ENCODE data around the gene MUC2. TPM values are rescaled to one million over a fixed set of nuclear protein-coding genes. Genes with fewer than 3 reads are reported as not detected.

The MUC2 gene
- total RNA-seq, 1 experiment from 2014 or later = not detected

DNA sequence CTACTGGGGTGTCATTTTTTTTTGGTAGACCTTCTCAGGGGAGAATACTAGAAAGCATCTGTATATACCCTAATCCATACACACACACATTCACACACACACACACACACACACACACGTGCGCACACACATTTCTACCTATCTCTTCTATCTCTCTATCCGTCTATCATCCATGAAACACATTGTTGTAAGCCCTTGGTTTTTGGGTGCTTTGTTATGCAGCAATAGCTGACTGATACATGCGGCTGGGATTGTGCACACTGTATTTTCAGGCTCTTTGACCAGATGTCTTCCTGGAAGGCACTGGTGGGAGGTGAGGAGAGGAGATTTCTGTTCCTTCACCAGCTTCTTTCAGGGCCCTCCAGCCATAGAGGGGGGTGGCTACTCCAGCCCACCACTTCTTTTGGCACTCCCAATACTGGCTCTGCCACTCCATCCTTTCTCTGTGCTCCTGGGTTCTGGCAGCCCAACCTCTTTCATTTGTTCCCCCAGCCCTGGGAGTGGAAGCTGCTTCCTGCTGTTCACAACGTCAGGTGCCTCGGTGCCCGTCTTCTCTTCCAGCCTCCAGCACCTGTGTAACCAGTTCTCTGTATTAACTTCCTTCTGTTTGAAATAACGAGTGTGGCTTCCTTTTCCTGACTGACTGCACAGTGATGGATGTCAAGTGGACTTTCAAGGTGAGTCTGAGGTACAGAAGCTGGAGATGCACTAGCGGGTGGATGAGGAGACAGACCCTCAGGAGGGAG lies 12.4 kb upstream of the MUC2 start:
- in situ Hi-C loops (cut with HindIII; ENCODE audit: low pct_unique_long_range_greater_than_20kb, low sequenced_read_pairs) = no loop called here
- no peak for DNase-seq (ENCODE audit: low read depth)

DNA sequence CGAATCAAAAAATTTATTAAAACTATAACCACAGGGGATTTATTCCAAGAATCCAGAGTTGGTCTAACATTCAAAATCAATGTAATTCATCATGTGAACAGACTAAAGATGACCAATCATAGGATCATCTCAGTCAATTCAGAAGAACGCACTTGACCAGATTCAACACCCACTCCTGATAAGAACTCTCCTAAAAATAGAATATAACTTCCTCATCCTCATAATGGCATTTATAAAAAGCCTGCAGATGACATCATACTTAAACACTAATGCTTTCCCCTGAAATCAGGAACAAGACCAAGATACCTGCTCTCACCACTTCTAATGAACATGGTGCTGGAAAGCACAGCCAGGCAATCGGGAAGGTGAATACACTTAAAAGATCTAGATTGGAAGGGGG lies 10.5 kb upstream of the MUC2 start:
- DNase-seq (ENCODE audit: low read depth) = no peak
- in situ Hi-C loops (cut with HindIII; ENCODE audit: low pct_unique_long_range_greater_than_20kb, low sequenced_read_pairs) = no loop called here

DNA sequence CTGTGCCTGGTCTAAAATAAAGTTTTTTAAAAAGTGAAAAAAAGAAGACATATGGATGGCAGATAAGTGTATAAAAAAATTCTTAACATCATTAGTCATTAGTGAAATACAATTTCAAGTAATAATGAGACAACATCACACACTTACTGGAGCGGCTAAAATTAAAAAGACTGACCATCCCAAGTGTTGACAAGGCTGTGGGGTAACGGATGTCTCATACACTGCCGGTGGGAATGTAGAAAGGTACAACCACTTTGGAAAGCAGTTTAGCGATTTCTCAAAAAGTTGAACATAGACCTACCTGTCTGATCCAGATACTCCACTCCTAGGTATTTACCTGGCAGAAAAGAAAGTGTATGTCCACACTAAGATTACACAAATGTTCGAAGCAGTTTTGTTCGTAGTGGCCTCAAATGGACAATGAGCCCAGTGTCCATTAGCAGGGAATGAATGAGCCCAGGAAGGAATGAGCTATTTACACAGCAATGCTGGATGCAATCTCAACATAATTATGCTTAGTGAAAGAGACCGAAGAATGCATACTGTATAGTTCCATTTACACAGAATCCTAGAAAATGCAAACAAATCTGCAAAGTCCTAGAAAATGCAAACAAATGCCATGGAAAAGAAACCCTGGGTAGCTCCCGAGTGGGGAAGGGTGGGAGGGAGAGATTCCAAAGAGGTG lies 6.7 kb upstream of the MUC2 start:
- no peak for DNase-seq (ENCODE audit: low read depth)
- in situ Hi-C loops (cut with HindIII; ENCODE audit: low pct_unique_long_range_greater_than_20kb, low sequenced_read_pairs) = no loop called here

DNA sequence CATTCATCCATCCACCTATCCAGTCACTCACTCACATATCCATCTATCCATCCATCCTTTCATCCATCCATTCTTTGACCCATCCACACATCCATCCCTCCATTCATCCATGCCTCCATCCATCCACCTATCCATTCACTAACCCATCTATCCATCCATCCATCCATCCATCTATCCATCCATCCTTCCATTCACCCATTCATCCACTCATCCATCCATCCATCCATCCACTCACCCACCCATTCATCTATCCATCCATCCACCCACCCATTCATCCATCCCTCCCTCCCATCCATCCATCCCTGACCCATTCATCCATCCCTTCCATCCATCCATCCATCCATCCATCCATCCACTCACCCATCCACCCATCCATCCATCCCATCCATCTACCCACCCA lies 4.9 kb upstream of the MUC2 start:
- in situ Hi-C loops (cut with HindIII; ENCODE audit: low pct_unique_long_range_greater_than_20kb, low sequenced_read_pairs) = no loop called here
- DNase-seq (ENCODE audit: low read depth) = no peak

DNA sequence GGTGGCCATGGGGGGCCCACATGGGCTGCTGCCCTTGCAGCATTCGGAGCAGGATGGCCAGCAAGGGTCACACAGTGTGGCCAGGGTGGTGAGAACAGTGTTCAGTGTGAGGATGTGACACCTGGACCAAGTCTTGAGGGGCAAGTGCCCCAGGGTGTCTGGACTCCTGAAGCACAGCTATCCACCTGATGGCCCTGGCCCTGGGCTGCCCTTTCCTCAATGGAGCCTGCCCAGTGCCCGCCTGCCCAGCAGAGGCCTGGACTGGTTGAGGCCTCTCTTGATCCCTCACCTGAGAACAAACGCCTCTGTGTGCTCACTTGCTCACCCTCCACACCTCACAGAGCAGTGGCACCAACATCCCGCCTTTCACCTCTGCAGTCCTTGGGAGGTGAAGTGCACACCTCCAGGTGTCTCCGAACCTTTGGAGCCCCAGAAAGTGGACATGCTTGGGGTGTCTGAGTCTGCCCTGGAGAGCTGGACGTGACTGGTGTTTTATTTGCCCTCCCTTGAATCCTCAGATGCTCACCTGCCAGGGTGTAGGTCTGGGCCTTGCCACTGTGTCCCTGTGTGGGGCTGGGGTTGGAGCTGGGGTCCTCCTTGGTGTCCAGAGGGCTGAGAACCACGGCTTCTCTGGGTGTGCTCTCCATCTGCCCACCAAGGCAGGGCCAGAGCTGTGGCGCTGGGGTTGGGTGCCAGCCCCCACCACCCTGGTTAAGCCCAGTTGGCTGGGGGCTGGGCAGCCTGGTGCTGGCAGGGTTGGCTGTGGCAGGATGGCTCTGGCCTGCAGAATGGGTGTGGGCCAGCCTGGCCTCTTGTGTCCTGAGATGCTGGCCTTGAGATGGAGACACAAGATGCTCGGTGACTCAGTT lies 3.8 kb upstream of the MUC2 start:
- no peak for DNase-seq (ENCODE audit: low read depth)
- in situ Hi-C loops (cut with HindIII; ENCODE audit: low pct_unique_long_range_greater_than_20kb, low sequenced_read_pairs) = no loop called here

DNA sequence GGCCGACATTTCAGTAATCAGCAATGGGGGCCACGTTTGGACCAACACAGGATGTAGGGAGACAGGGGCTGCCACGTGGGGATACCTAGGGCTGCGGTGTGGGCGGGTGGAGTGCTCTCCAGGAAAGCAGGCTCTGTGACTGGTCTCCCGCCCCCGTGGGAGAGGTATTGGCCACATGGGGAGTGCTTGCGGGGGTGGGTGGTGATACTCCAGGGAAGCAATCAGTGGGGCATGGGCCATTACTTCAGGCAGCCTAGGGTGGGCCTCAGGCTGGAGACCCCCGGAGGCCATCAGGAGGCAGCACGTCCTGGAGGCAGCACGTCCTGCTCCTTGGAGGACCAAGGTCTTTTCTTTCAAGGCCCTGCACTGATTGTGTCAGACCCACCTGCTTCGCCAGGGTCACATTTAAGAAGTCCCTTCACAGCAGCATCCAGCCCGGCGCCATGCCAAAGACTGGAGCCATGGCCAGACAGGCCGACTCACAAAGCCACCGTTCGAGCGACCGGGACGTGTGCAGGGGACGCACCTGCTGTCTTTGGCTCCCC lies 3.0 kb upstream of the MUC2 start:
- no peak for DNase-seq (ENCODE audit: low read depth)
- in situ Hi-C loops (cut with HindIII; ENCODE audit: low pct_unique_long_range_greater_than_20kb, low sequenced_read_pairs) = no loop called here

DNA sequence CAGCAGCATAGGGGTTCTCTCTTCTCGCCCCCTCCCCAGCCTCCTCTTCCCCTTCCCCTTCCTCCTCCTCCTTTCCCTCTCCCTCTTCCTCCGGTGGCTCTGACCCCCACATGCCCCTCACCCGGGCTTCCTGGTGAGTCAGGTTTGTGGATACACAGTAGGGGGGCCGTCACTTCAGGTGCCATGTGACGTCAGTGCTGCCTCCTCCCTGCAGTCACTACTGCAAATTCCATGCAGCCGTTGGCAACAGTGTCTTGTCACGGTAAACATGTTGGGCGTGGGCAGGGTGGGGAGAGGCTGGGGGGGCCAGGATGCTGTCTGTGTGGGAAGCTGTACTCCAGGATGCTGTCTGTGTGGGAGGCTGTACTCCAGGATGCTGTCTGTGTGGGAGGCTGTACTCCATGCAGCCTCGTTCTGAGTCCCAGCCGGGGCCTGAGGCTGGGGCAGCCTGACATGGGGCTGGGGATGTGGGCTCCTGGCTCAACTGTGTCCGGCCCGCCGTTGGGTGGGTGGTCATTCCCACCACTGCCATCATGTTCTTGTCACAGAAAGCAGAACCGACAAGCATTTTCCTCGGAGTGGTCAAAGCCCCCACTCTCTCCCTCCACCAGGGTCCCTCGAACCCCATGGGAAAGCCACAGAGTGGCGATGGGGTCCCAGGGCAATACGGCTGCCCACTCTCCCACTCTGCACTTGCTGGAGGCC lies 2.4 kb upstream of the MUC2 start:
- DNase-seq (ENCODE audit: low read depth) = no peak
- in situ Hi-C loops (cut with HindIII; ENCODE audit: low pct_unique_long_range_greater_than_20kb, low sequenced_read_pairs) = no loop called here

DNA sequence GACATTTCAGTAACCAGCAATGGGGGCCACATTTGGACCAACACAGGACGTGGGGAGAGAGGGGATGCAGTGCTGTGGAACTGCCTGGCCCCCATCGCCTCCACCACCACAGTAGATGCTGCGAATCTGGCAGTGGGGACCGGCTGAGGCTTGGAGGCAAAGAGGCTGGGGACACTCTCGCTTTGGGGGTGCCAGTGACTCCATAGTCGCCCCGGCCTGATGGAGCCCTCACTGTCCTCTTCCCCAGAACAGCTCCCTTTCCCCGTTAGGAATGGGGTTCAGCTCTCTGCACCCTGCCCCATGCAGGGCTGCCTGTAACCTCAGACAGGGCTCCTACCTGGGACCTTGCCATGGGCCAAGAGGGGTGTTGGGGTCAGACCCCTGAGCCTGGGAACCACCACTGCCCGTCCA lies 1.8 kb upstream of the MUC2 start:
- DNase-seq (ENCODE audit: low read depth) = no peak
- in situ Hi-C loops (cut with HindIII; ENCODE audit: low pct_unique_long_range_greater_than_20kb, low sequenced_read_pairs) = no loop called here

DNA sequence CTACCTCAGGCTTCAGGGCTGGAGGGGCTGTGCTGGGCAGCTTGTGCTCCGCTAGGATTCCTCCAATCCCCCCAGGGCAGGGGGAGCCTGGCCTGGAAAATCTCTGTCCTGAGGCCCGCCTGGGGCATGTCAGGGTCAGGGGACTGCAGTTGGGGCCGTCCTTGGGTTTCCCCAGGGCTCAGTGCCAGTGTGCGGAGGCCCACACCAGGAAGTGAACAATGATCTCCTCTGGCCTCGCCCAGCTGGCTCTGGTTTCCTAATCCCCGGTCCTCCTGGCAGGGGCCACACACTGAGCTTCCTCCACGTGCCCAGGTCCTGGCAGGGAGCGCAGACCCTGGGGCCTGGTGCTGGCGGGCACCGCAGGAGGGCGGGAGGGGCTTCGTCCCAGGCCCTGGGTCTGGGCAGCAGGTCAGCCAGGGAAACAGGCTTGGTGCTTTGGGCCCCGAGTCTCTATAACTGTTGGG lies 1.4 kb upstream of the MUC2 start:
- no peak for DNase-seq (ENCODE audit: low read depth)
- in situ Hi-C loops (cut with HindIII; ENCODE audit: low pct_unique_long_range_greater_than_20kb, low sequenced_read_pairs) = no loop called here

DNA sequence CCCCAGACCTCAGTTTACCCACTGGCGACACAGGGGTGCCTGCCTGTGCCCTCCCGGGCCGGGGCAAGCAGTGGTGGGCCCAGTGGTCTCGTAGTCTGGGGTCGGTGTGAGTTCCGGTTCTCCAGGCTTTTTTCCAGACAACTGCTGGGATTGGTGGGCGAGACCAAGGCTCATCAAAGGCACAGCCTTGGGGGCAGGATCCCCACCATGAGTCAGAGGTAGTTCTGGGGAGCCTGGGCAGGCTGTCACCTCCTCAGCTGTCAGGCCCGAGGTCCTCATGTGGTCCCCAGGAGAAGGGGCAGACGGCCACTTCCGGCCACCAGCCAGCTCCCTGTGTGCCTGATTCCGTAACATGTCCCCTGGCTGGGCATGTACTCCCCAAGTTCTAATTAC lies 827 bp upstream of the MUC2 start:
- in situ Hi-C loops (cut with HindIII; ENCODE audit: low pct_unique_long_range_greater_than_20kb, low sequenced_read_pairs) = no loop called here
- DNase-seq (ENCODE audit: low read depth) = no peak

DNA sequence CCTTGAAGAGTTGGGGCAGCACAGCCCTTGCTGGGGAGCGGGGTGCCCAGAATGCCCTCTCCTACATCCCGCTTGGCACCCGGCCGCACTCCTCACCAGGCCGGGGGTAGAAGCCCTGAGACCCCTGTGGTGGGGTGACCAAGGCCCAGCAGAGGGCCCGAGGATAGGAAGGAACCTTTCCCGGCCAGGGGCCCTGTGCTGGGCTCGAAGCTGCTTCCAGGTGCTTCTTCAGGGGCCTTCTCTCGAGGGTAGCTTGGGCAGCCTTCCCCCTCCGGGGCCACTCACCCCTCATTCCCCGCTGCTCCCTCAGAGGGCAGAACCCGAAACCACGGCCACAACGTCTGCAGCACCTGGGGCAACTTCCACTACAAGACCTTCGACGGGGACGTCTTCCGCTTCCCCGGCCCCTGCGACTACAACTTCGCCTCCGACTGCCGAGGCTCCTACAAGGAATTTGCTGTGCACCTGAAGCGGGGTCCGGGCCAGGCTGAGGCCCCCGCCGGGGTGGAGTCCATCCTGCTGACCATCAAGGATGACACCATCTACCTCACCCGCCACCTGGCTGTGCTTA lies 752 bp downstream of the MUC2 start:
- no peak for DNase-seq (ENCODE audit: low read depth)
- in situ Hi-C loops (cut with HindIII; ENCODE audit: low pct_unique_long_range_greater_than_20kb, low sequenced_read_pairs) = no loop called here

DNA sequence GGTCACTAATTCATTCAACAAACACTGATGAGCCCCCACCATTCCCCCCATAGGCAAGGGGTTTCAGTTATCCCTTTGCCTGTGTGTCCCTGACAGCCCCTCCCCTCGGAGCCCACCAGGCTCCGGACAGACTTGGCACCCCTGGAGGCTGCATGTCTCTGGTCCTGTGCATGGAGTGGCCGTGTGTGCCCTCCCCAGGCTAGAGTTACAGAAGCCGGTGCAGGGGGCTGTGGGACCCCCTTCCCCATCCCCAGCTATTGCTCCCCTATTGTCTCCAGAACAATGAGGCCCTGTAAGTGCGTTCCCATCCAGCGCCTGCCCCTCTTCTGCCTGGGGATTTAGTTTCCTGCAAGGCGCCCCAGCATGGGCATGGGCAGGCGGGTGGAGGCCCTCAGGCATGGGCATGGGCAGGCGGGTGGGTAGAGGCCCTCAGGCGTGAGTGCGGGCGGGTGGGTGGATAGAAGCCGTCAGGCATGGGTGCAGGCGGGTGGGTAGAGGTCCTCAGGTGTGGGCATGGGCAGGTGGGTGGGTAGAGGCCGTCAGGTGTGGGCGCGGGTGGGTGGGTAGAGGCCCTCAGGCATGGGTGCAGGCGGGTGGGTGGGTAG lies 1.5 kb downstream of the MUC2 start:
- in situ Hi-C loops (cut with HindIII; ENCODE audit: low pct_unique_long_range_greater_than_20kb, low sequenced_read_pairs) = no loop called here
- DNase-seq (ENCODE audit: low read depth) = no peak

DNA sequence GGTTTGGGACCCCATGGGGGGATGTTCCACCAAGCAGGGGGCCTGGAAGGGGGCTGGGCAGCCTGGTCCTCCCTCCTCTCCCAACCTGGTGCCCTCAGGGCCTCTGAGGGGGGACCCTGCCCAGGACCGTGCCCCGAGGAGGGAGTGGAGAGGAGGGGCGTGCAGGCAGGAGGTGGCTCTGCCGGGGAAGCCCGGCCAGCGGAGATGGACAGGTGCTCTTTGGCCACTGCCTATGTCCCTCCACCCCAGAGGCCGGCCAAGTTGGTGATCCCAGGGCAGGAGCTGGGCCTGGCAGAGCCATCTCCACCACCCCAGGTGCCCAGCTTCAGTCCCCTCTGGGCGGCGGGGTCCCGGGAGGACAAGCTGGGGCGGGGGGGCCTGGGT lies 2.4 kb downstream of the MUC2 start:
- in situ Hi-C loops (cut with HindIII; ENCODE audit: low pct_unique_long_range_greater_than_20kb, low sequenced_read_pairs) = no loop called here
- no peak for DNase-seq (ENCODE audit: low read depth)

DNA sequence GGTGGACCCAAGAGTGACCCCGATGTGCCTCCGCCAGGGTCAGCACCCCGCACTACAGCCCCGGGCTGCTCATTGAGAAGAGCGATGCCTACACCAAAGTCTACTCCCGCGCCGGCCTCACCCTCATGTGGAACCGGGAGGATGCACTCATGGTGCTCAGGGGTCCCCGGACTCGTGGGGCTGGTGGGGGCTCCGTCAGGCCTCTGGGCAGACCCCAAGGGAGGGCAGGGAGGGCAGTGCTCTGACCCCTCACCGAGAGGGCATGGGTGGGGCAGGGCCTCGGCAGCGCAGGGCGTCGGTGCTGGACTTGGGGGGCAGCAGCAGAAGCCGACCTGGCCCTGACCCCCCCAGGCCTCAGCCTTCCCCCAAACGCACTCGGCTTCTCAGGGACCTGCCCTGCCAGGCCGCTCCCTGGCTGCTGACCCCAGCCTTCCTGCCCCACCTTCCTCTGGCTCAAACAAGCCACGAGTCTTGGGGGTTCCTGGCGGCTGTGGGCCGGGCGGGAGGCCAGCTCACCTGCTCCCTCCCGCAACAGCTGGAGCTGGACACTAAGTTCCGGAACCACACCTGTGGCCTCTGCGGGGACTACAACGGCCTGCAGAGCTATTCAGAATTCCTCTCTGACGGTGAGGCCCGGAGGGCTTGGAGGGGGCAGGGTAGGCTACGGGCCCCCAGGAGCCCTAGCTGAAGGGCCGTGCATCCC lies 2.9 kb downstream of the MUC2 start:
- in situ Hi-C loops (cut with HindIII; ENCODE audit: low pct_unique_long_range_greater_than_20kb, low sequenced_read_pairs) = no loop called here
- DNase-seq (ENCODE audit: low read depth) = no peak

DNA sequence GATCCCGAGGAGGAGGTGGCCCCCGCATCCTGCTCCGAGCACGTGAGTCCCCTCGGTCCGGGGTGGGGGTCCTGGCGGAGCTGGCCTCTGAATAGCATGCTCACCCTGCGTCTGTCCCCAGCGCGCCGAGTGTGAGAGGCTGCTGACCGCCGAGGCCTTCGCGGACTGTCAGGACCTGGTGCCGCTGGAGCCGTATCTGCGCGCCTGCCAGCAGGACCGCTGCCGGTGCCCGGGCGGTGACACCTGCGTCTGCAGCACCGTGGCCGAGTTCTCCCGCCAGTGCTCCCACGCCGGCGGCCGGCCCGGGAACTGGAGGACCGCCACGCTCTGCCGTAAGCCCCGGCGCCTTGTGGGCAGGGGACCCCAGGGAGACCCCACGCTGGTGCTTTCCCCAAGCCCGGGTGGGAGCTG lies 3.5 kb downstream of the MUC2 start:
- in situ Hi-C loops (cut with HindIII; ENCODE audit: low pct_unique_long_range_greater_than_20kb, low sequenced_read_pairs) = no loop called here
- no peak for DNase-seq (ENCODE audit: low read depth)

DNA sequence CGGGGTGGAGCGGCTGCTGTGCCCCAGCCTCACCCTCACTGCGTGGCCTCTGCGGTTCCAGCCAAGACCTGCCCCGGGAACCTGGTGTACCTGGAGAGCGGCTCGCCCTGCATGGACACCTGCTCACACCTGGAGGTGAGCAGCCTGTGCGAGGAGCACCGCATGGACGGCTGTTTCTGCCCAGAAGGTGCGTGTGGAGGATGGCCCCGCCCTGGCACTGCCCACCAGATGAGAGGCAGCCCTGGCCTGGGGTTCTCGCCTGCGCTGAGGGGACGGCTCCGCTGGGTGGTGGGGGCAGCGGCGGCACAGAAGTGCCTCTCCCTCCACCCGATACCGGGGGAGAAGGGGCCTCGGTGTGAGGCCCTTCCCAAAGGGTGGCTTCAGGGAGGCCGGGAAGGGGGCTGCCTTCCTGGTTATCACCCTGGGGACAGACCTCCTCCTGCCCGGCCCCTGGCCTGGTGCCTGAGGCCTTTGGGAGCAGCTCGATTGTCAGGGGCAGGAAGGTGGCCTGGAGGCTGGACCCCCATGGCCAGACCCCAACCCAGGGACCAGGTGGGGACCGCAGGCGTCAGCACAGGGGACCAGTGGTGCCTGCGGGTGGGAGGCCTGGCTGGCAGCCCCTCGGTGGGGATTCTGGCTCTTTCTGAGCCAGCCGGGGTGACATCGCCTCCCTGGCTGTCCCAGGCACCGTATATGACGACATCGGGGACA lies 7.1 kb downstream of the MUC2 start:
- DNase-seq (ENCODE audit: low read depth) = no peak
- in situ Hi-C loops (cut with HindIII; ENCODE audit: low pct_unique_long_range_greater_than_20kb, low sequenced_read_pairs) = no loop called here

DNA sequence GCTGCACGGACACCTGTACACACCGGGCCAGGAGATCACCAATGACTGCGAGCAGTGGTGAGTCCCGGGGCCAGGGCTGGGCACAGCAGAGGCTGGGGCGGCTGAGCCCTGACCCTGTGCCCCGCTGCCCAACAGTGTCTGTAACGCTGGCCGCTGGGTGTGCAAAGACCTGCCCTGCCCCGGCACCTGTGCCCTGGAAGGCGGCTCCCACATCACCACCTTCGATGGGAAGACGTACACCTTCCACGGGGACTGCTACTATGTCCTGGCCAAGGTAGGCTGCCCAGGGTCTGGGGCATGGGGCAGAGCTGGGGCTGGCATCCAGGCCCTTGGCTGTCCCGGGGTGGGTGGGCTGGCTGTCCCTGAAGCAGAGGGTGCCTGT lies 7.7 kb downstream of the MUC2 start:
- DNase-seq (ENCODE audit: low read depth) = no peak
- in situ Hi-C loops (cut with HindIII; ENCODE audit: low pct_unique_long_range_greater_than_20kb, low sequenced_read_pairs) = no loop called here
